Heart left ventricle (tissue), 13 donors: ENCODE measurements around the gene ST6GALNAC4.

Source experiments
- POLR2A ChIP-seq, 2 donors: fragments of 450-650 bp; IDR thresholded peaks; one replicate each; pipeline ENCODE4 v1.6.1; 2017; ENCODE audit warnings: antibody characterized with exemption in 2 of 2, mild to moderate bottlenecking in 2 of 2, moderate library complexity in 2 of 2
- TF ChIP-seq, protein P1 (sequence below), 12 donors: fragments of 200-600 bp; sonication (generic) in 4 of 12; IDR thresholded peaks; one replicate each; pipeline versions ENCODE4 v1.5.0 to v1.8.0; 2018 to 2022; ENCODE audit warnings: antibody characterized with exemption in 12 of 12, mild to moderate bottlenecking in 5 of 12
- donor health status: ischemic (EF 13 %, LVEDD 7.1; RV severe dilation, severe dysfunction).
- donor health status: DM: no; HTN: yes; CAD: no.
- donor health status: DM: no; HTN: no; CAD: no.
- donor health status: ischemic (EF 25% LVEDD 6.9; RV normal size, moderate dysfunction).
- donor health status: ischemic (EF 25% LVEDD 5.7; RV mildly dilated, moderate dysfunction).
- donor health status: ischemic (EF 35%, LVEDD 5.7; RV mildly dilated, moderate dysfunction).
- donor health status: nonischemic (EF 11% LVEDD 7.7; RV severe dilation, severe dysfunction).
- donor health status: DM: yes; HTN: yes; CAD: no.
- donor health status: PGD.
- donor health status: ischemic (EF 29% LVEDD 5.4; RV normal size, mild dysfunction).
- donor health status: nonischemic (EF 23%, LVEDD 6.1; RV moderate dilation, normal function).

DNA sequence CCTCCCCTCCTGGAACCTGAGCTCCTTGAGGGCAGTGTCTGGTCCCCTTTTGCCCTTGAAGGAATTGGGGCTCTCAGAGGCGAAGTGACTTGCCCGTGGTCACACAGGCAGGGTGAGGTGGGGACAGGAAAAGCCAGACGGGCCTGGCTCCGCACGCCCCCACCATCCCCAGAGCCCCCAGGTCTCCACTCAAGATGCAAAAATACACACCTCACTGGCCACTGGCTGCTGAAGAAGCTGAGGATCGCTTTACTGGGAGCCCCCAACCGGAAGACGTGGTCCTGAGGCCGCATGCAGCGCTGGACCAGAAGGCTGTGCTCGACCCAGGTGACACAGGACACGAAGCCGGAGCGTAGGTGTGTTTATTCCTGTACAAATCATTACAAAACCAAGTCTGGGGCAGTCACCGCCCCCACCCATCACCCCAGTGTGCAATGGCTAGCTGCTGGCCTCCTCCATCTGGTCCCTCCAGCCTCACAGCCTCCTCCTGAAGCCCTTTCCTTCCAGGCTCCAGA is 31.8 kb downstream of the ST6GALNAC4 start:
- TF ChIP-seq, protein P1, sequence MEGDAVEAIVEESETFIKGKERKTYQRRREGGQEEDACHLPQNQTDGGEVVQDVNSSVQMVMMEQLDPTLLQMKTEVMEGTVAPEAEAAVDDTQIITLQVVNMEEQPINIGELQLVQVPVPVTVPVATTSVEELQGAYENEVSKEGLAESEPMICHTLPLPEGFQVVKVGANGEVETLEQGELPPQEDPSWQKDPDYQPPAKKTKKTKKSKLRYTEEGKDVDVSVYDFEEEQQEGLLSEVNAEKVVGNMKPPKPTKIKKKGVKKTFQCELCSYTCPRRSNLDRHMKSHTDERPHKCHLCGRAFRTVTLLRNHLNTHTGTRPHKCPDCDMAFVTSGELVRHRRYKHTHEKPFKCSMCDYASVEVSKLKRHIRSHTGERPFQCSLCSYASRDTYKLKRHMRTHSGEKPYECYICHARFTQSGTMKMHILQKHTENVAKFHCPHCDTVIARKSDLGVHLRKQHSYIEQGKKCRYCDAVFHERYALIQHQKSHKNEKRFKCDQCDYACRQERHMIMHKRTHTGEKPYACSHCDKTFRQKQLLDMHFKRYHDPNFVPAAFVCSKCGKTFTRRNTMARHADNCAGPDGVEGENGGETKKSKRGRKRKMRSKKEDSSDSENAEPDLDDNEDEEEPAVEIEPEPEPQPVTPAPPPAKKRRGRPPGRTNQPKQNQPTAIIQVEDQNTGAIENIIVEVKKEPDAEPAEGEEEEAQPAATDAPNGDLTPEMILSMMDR (IDR thresholded peaks at IDR 0.05): no peak
- TF ChIP-seq POLR2A (IDR thresholded peaks at IDR 0.05): no peak
